ENCODE results near the gene DCP1B.

DCP1B gene

GRCh38 chr12:2013086-2013485, 8.8 kb upstream of the DCP1B start:
- H2BK12ac ChIP-seq (ENCODE audit: low read length in 2 of 2), result no peak overlapping the region
- H2AFZ ChIP-seq (ENCODE audit: low read depth, low read length), result no peak overlapping the region
- no peak overlapping the region for H3K4me3 ChIP-seq (ENCODE audit: insufficient read depth in 1 of 2, low read depth in 1 of 2, low read length in 2 of 2)
- no peak overlapping the region for H4K91ac ChIP-seq (ENCODE audit: low read length)
- H2BK120ac ChIP-seq (ENCODE audit: low read depth, low read length), result no peak overlapping the region
- no peaks in the 10 kb centered on the region for H3K79me1 ChIP-seq (replicated peaks; ENCODE audit: low read length, poor library complexity, severe bottlenecking)
- WGBS, result 60% methylated on average over 1 of the region's 3 CpGs
- no peak overlapping the region for H3K23ac ChIP-seq (ENCODE audit: low read length in 2 of 2)
- H2BK15ac ChIP-seq (ENCODE audit: low read depth, poor library complexity, severe bottlenecking), result no peak overlapping the region
- no peak overlapping the region for H3K4me2 ChIP-seq (ENCODE audit: low read length, poor library complexity, severe bottlenecking)
- H2AK5ac ChIP-seq (ENCODE audit: low read length, severe bottlenecking), result no peak overlapping the region
- no peak overlapping the region for H3K9ac ChIP-seq (ENCODE audit: low read length)
- H3K9me3 ChIP-seq (ENCODE audit: control insufficient read depth, low read length), result no peaks in the 10 kb centered on the region
- DNase-seq, result peak; percentile 66
- H3K36me3 ChIP-seq (ENCODE audit: control insufficient read depth in 1 of 2, insufficient read depth in 2 of 2, low read depth in 1 of 2, low read length in 2 of 2), result no peaks in the 10 kb centered on the region
- no peak overlapping the region for H3K18ac ChIP-seq (ENCODE audit: low read depth in 1 of 2, low read length in 2 of 2)
- H3K27ac ChIP-seq (ENCODE audit: low read length, poor library complexity, severe bottlenecking), result no peak overlapping the region
- no peak overlapping the region for H3K14ac ChIP-seq (ENCODE audit: low read length in 2 of 2)
- H3K4me1 ChIP-seq (ENCODE audit: control insufficient read depth, insufficient read depth, low read depth, low read length), result no peaks in the 10 kb centered on the region
- H2BK5ac ChIP-seq (ENCODE audit: low read depth, low read length, poor library complexity, severe bottlenecking), result no peak overlapping the region
- H3K27me3 ChIP-seq (ENCODE audit: control insufficient read depth in 1 of 2, insufficient read depth in 1 of 2, low read length in 2 of 2), result peaks cover 0 to 19% of the 10 kb centered on the region in 2 experiments
- H3K4ac ChIP-seq (ENCODE audit: low read depth in 1 of 2, low read length in 2 of 2), result no peak overlapping the region
- no peak overlapping the region for H4K8ac ChIP-seq (ENCODE audit: low read length)

GRCh38 chr12:2011643-2012607, 7.7 kb upstream of the DCP1B start:
- Histone ChIP-seq H2AK5ac (ENCODE audit: low read length, severe bottlenecking) (no peak overlapping the region), H4K91ac (ENCODE audit: low read length) (no peak overlapping the region), H3K23ac (ENCODE audit: low read length in 2 of 2) (no peak overlapping the region), H2BK15ac (ENCODE audit: low read depth, poor library complexity, severe bottlenecking) (no peak overlapping the region), H4K8ac (ENCODE audit: low read length) (no peak overlapping the region), H3K4me1 (ENCODE audit: control insufficient read depth, insufficient read depth, low read depth, low read length) (no peaks in the 10 kb centered on the region), H3K27me3 (ENCODE audit: control insufficient read depth in 1 of 2, insufficient read depth in 1 of 2, low read length in 2 of 2) (peaks cover 0 to 11% of the 10 kb centered on the region in 2 experiments), H3K4ac (ENCODE audit: low read depth in 1 of 2, low read length in 2 of 2) (peak overlapping the region in 1 of 2 experiments; percentile 60), H3K27ac (ENCODE audit: low read length, poor library complexity, severe bottlenecking) (no peak overlapping the region), H3K18ac (ENCODE audit: low read depth in 1 of 2, low read length in 2 of 2) (no peak overlapping the region), H3K4me2 (ENCODE audit: low read length, poor library complexity, severe bottlenecking) (no peak overlapping the region), H2BK5ac (ENCODE audit: low read depth, low read length, poor library complexity, severe bottlenecking) (no peak overlapping the region), H2AFZ (ENCODE audit: low read depth, low read length) (no peak overlapping the region), H3K9me3 (ENCODE audit: control insufficient read depth, low read length) (no peaks in the 10 kb centered on the region), H3K79me1 (replicated peaks; ENCODE audit: low read length, poor library complexity, severe bottlenecking) (no peaks in the 10 kb centered on the region), H3K4me3 (ENCODE audit: insufficient read depth in 1 of 2, low read depth in 1 of 2, low read length in 2 of 2) (no peak overlapping the region), H3K36me3 (ENCODE audit: control insufficient read depth in 1 of 2, insufficient read depth in 2 of 2, low read depth in 1 of 2, low read length in 2 of 2) (no peaks in the 10 kb centered on the region), H3K14ac (ENCODE audit: low read length in 2 of 2) (no peak overlapping the region), H2BK12ac (ENCODE audit: low read length in 2 of 2) (no peak overlapping the region), H2BK120ac (ENCODE audit: low read depth, low read length) (no peak overlapping the region), H3K9ac (ENCODE audit: low read length) (no peak overlapping the region)
- WGBS, result 88% methylated on average over 7 of the region's 7 CpGs
- DNase-seq, result peak; percentile 32

- DNase-seq, result no peak
- no peak overlapping the region for H4K91ac ChIP-seq (ENCODE audit: low read length)
- no peaks in the 10 kb centered on the region for H3K79me1 ChIP-seq (replicated peaks; ENCODE audit: low read length, poor library complexity, severe bottlenecking)
- H2BK12ac ChIP-seq (ENCODE audit: low read length in 2 of 2), result no peak overlapping the region
- no peaks in the 10 kb centered on the region for H3K36me3 ChIP-seq (ENCODE audit: control insufficient read depth in 1 of 2, insufficient read depth in 2 of 2, low read depth in 1 of 2, low read length in 2 of 2)
- WGBS, result no CpG with 5 or more reads among the region's 1 CpG
- no peak overlapping the region for H4K8ac ChIP-seq (ENCODE audit: low read length)
- no peak overlapping the region for H3K4me3 ChIP-seq (ENCODE audit: insufficient read depth in 1 of 2, low read depth in 1 of 2, low read length in 2 of 2)
- no peak overlapping the region for H2BK15ac ChIP-seq (ENCODE audit: low read depth, poor library complexity, severe bottlenecking)
- no peak overlapping the region for H2AFZ ChIP-seq (ENCODE audit: low read depth, low read length)
- H3K27me3 ChIP-seq (ENCODE audit: control insufficient read depth in 1 of 2, insufficient read depth in 1 of 2, low read length in 2 of 2), result peaks cover 0 to 2% of the 10 kb centered on the region in 2 experiments
- H3K4me1 ChIP-seq (ENCODE audit: control insufficient read depth, insufficient read depth, low read depth, low read length), result no peaks in the 10 kb centered on the region
- no peak overlapping the region for H3K9ac ChIP-seq (ENCODE audit: low read length)
- H3K18ac ChIP-seq (ENCODE audit: low read depth in 1 of 2, low read length in 2 of 2), result no peak overlapping the region
- no peak overlapping the region for H3K14ac ChIP-seq (ENCODE audit: low read length in 2 of 2)
- no peak overlapping the region for H2BK120ac ChIP-seq (ENCODE audit: low read depth, low read length)
- no peak overlapping the region for H3K4ac ChIP-seq (ENCODE audit: low read depth in 1 of 2, low read length in 2 of 2)
- H3K27ac ChIP-seq (ENCODE audit: low read length, poor library complexity, severe bottlenecking), result no peak overlapping the region
- no peak overlapping the region for H3K4me2 ChIP-seq (ENCODE audit: low read length, poor library complexity, severe bottlenecking)
- H2AK5ac ChIP-seq (ENCODE audit: low read length, severe bottlenecking), result no peak overlapping the region
- no peaks in the 10 kb centered on the region for H3K9me3 ChIP-seq (ENCODE audit: control insufficient read depth, low read length)
- H3K23ac ChIP-seq (ENCODE audit: low read length in 2 of 2), result no peak overlapping the region
- H2BK5ac ChIP-seq (ENCODE audit: low read depth, low read length, poor library complexity, severe bottlenecking), result no peak overlapping the region
Measured at GRCh38 chr12:2009623-2010022, 5.4 kb upstream of the DCP1B start.

- Histone ChIP-seq H3K18ac (ENCODE audit: low read depth in 1 of 2, low read length in 2 of 2) (no peak overlapping the region), H2BK120ac (ENCODE audit: low read depth, low read length) (no peak overlapping the region), H3K9me3 (ENCODE audit: control insufficient read depth, low read length) (no peaks in the 10 kb centered on the region), H2AFZ (ENCODE audit: low read depth, low read length) (no peak overlapping the region), H2BK5ac (ENCODE audit: low read depth, low read length, poor library complexity, severe bottlenecking) (no peak overlapping the region), H3K36me3 (ENCODE audit: control insufficient read depth in 1 of 2, insufficient read depth in 2 of 2, low read depth in 1 of 2, low read length in 2 of 2) (no peaks in the 10 kb centered on the region), H2BK12ac (ENCODE audit: low read length in 2 of 2) (no peak overlapping the region), H3K9ac (ENCODE audit: low read length) (no peak overlapping the region), H2BK15ac (ENCODE audit: low read depth, poor library complexity, severe bottlenecking) (no peak overlapping the region), H4K91ac (ENCODE audit: low read length) (no peak overlapping the region), H3K4me2 (ENCODE audit: low read length, poor library complexity, severe bottlenecking) (no peak overlapping the region), H4K8ac (ENCODE audit: low read length) (no peak overlapping the region), H3K4me1 (ENCODE audit: control insufficient read depth, insufficient read depth, low read depth, low read length) (no peaks in the 10 kb centered on the region), H3K14ac (ENCODE audit: low read length in 2 of 2) (no peak overlapping the region), H3K4ac (ENCODE audit: low read depth in 1 of 2, low read length in 2 of 2) (no peak overlapping the region), H2AK5ac (ENCODE audit: low read length, severe bottlenecking) (no peak overlapping the region), H3K27me3 (ENCODE audit: control insufficient read depth in 1 of 2, insufficient read depth in 1 of 2, low read length in 2 of 2) (no peaks in the 10 kb centered on the region), H3K23ac (ENCODE audit: low read length in 2 of 2) (no peak overlapping the region), H3K27ac (ENCODE audit: low read length, poor library complexity, severe bottlenecking) (no peak overlapping the region), H3K79me1 (replicated peaks; ENCODE audit: low read length, poor library complexity, severe bottlenecking) (no peaks in the 10 kb centered on the region), H3K4me3 (ENCODE audit: insufficient read depth in 1 of 2, low read depth in 1 of 2, low read length in 2 of 2) (no peak overlapping the region)
- 97% methylated on average over 5 of the region's 5 CpGs for WGBS
- DNase-seq, result no peak
Measured at GRCh38 chr12:2008677-2009076, 4.4 kb upstream of the DCP1B start.

Measured in mesenchymal stem cell (in vitro differentiated cells and primary cell).